GM23248 (cell line): ENCODE data around the gene ZNF787.

Experiments used
- EZH2 ChIP-seq: fragments of 200-600 bp; sonication (generic); IDR thresholded peaks from 2 replicates; pipeline ENCODE4 v1.6.1; 2018; ENCODE audit warnings: antibody characterized with exemption, mild to moderate bottlenecking; ENCODE audit not compliant: insufficient read depth, poor library complexity, severe bottlenecking
- EZH2phosphoT487 ChIP-seq: fragments of 200-600 bp; sonication (generic); IDR thresholded peaks from 2 replicates; pipeline ENCODE4 v1.6.1; 2018; ENCODE audit warnings: antibody characterized with exemption, moderate library complexity, mild to moderate bottlenecking, low read depth; ENCODE audit not compliant: insufficient read depth

DNA sequence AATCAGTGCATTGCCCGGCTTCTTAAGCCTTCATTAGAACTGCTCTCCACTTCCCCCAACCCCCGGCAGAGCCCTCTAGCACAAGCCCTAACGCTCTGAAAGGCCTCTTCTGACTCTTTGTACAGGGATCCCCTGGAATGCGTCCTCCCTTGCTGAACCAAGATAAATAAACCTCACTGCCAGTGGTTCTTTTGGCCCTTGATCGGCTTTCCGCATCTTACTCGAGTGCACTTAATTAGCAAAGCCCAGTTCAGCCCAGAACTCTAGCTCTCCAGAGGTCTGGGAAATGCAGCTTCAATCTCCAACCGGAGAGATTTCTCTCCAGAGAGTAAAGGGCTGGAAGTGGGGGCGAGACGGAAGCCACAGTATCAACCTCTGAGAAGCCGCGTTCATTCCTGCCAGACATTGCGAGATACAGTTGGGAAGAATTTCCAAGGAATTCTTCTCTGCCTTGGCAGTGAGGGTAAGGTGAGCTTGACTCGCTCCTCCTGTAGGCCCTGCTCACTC, 11.3 kb upstream of the ZNF787 start:
- TF ChIP-seq EZH2phosphoT487 (no peak), EZH2 (no peak)
